Neural cell (in vitro differentiated cells): ENCODE measurements around the gene RAB4B. TPM values are rescaled to one million over a fixed set of nuclear protein-coding genes. Genes with fewer than 3 reads are reported as not detected.
"Not testable (repeated sequence)": the region's sequence is repeated elsewhere in the genome, so short reads cannot be mapped to it uniquely, and the experiment has no call there.

Source experiments
- H2AFZ ChIP-seq: fragments of 200-600, 300-800 bp; sonication (generic), shearing (Covaris generic); 2 replicates; pipeline ENCODE4 v1.6.0; 2014; ENCODE audit warnings: low read depth, mild to moderate bottlenecking, antibody characterized with exemption, low read length, moderate library complexity
- H3F3A ChIP-seq: fragments of 200-600 bp; shearing (Covaris generic); 2 replicates; pipeline ENCODE4 v1.6.1; 2016; ENCODE audit warnings: mild to moderate bottlenecking, moderate library complexity, mixed read lengths, antibody characterized with exemption, low read length; ENCODE audit not compliant: insufficient read depth, poor library complexity, severe bottlenecking
- H3K27ac ChIP-seq: fragments of 200-600, 300-800 bp; sonication (generic), shearing (Covaris generic); 2 replicates; pipeline ENCODE4 v1.5.1; 2014; ENCODE audit warnings: mild to moderate bottlenecking, low read length, moderate library complexity
- H3K27me3 ChIP-seq: fragments of 300-800, 200-600 bp; sonication (generic), shearing (Covaris generic); 2 replicates; pipeline ENCODE4 v1.6.0; 2014; ENCODE audit warnings: mild to moderate bottlenecking, low read depth, low read length, moderate library complexity; ENCODE audit not compliant: insufficient read depth
- H3K36me3 ChIP-seq: fragments of 300-800, 200-600 bp; sonication (generic), shearing (Covaris generic); 2 replicates; pipeline ENCODE4 v1.5.1; 2014; ENCODE audit warnings: mild to moderate bottlenecking, antibody characterized with exemption, low read length, moderate library complexity; ENCODE audit not compliant: insufficient read depth
- H3K4me2 ChIP-seq: fragments of 300-800, 200-600 bp; sonication (generic), shearing (Covaris generic); 2 replicates; pipeline ENCODE4 v1.6.0; 2014; ENCODE audit warnings: mild to moderate bottlenecking, low read length
- H3K4me3 ChIP-seq: fragments of 300-800, 200-600 bp; sonication (generic), shearing (Covaris generic); 2 replicates; pipeline ENCODE4 v1.5.1; 2014; ENCODE audit warnings: mild to moderate bottlenecking, low read length, moderate library complexity
- H3K79me2 ChIP-seq: fragments of 200-600 bp; shearing (Covaris generic); replicated peaks from 2 replicates; pipeline ENCODE4 v1.6.0; 2014; ENCODE audit warnings: mild to moderate bottlenecking, low read length, moderate library complexity; ENCODE audit not compliant: insufficient read depth
- H3K9ac ChIP-seq: fragments of 300-800, 200-600 bp; sonication (generic), shearing (Covaris generic); 2 replicates; pipeline ENCODE4 v1.6.1; 2016; ENCODE audit warnings: mild to moderate bottlenecking, low read length, mixed read lengths
- H3K9me2 ChIP-seq: fragments of 200-600 bp; shearing (Covaris generic); 2 replicates; pipeline ENCODE4 v1.6.1; 2016; ENCODE audit warnings: mild to moderate bottlenecking, low read length, mixed read lengths; ENCODE audit not compliant: insufficient read depth
- H3K9me3 ChIP-seq: fragments of 200-600, 300-800 bp; sonication (generic), shearing (Covaris generic); 2 replicates; pipeline ENCODE4 v1.6.1; 2016; ENCODE audit warnings: mild to moderate bottlenecking, mixed run types, low read length, moderate library complexity, mixed read lengths
- H4K20me1 ChIP-seq: fragments of 200-600 bp; shearing (Covaris generic); 2 replicates; pipeline ENCODE4 v1.6.1; 2016; ENCODE audit warnings: mild to moderate bottlenecking, mixed run types; ENCODE audit not compliant: insufficient read depth
- EP300 ChIP-seq: fragments of 450-650 bp; conservative IDR thresholded peaks from 2 replicates; pipeline ENCODE4 v1.6.1; 2014; ENCODE audit warnings: antibody characterized with exemption, mild to moderate bottlenecking, moderate library complexity; ENCODE audit not compliant: poor library complexity, severe bottlenecking
- POLR2AphosphoS5 ChIP-seq: IDR thresholded peaks from 2 replicates; pipeline ENCODE4 v1.6.1; 2012
- polyA plus RNA-seq: library from polyadenylated mRNA; depleted of rRNA; stranded (reverse); fragments of >200 nt; gene quantifications from 2 replicates; pipeline ENCODE4 v1.2.3, GENCODE V29; 2014
- TF ChIP-seq, protein P1 (sequence below): fragments of 450-650 bp; IDR thresholded peaks from 2 replicates; pipeline ENCODE4 v1.5.1; 2014; ENCODE audit warnings: antibody characterized with exemption, mild to moderate bottlenecking, moderate library complexity; ENCODE audit not compliant: poor library complexity, severe bottlenecking

RAB4B gene
- polyA plus RNA-seq, 1 donor from 2014 or later, result 66.0 TPM

DNA sequence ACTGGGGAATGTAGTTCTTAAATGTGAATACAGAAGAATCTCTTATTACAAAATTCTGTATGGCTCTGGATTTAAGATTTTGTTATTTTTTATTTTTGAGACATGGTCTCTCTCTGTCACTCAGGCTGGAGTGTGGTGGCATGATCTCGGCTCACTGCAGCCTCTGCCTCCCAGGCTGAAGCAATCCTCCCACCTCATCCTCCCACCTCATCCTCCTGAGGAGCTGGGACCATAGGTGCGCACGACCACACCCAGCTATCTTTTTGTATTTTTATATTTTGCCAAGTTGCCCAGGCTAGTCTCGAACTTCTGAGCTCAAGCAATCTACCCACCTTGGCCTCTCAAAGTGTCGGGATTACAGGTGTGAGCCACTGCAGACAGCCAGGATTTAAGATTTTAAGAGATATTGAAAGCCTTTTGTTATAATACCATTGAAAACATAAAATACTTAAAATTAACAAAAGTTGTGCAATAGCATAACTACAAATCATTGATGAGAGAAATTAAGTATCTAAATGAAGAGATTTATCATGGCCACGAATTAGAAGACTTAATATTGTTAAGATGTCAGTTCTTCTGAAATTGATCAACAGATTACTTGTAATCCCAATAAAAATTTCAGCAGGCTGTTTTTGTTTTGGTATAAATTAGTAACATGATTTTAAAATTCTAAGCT, 58.8 kb downstream of the RAB4B start (continued):
- TF ChIP-seq, protein P1, sequence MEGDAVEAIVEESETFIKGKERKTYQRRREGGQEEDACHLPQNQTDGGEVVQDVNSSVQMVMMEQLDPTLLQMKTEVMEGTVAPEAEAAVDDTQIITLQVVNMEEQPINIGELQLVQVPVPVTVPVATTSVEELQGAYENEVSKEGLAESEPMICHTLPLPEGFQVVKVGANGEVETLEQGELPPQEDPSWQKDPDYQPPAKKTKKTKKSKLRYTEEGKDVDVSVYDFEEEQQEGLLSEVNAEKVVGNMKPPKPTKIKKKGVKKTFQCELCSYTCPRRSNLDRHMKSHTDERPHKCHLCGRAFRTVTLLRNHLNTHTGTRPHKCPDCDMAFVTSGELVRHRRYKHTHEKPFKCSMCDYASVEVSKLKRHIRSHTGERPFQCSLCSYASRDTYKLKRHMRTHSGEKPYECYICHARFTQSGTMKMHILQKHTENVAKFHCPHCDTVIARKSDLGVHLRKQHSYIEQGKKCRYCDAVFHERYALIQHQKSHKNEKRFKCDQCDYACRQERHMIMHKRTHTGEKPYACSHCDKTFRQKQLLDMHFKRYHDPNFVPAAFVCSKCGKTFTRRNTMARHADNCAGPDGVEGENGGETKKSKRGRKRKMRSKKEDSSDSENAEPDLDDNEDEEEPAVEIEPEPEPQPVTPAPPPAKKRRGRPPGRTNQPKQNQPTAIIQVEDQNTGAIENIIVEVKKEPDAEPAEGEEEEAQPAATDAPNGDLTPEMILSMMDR, result no peak
- no peak for TF ChIP-seq EP300
- TF ChIP-seq POLR2AphosphoS5, result no peak

DNA sequence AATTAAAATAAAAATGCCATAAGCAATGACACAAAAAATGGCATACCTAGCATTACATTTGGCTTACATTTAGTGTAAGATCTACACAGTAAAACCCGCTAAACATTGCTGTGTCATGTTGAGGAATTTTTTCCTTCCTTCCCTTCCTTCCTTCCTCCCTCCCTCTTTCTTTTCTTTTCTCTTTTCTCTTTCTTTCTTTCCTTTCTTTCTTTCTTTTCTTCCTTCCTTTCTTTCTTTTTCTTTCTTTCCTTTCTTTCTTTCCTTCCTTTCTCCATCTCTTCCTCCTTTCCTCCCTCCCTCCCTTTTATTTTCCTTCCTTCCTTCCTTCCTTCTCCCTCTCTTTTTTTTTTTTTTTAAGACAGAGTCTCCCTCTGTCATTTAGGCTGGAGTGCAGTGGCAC, 60.4 kb downstream of the RAB4B start:
- not testable (repeated sequence) for H3K79me2 ChIP-seq, H3K27ac ChIP-seq, H3K9me3 ChIP-seq, H4K20me1 ChIP-seq, H2AFZ ChIP-seq, H3F3A ChIP-seq, H3K36me3 ChIP-seq, H3K9me2 ChIP-seq, H3K4me3 ChIP-seq, H3K9ac ChIP-seq, H3K4me2 ChIP-seq, H3K27me3 ChIP-seq

DNA sequence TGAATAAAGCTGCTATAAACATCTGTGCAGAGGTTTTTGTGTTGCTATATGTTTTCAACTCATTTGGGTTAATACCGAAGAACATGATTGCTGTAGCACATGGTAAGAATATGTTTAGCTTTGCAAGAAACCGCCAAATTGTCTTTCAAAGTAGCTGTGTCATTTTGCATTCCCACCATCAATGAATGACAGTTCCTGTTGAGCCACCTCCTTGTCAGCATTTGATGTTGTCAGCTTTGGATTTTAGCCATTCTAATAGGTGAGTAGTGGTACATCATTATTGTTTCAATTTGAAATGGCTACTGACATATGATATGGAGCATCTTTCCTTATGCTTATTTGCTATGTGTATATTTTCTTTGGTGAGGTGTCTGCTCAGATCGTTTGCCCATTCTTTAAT, 64.0 kb downstream of the RAB4B start:
- H3K79me2 ChIP-seq, H2AFZ ChIP-seq, H3K36me3 ChIP-seq, H3K9me3 ChIP-seq, H3K27me3 ChIP-seq, H3K9me2 ChIP-seq, H3K9ac ChIP-seq, H3K27ac ChIP-seq, H4K20me1 ChIP-seq, H3F3A ChIP-seq, H3K4me3 ChIP-seq, H3K4me2 ChIP-seq: not testable (repeated sequence)

DNA sequence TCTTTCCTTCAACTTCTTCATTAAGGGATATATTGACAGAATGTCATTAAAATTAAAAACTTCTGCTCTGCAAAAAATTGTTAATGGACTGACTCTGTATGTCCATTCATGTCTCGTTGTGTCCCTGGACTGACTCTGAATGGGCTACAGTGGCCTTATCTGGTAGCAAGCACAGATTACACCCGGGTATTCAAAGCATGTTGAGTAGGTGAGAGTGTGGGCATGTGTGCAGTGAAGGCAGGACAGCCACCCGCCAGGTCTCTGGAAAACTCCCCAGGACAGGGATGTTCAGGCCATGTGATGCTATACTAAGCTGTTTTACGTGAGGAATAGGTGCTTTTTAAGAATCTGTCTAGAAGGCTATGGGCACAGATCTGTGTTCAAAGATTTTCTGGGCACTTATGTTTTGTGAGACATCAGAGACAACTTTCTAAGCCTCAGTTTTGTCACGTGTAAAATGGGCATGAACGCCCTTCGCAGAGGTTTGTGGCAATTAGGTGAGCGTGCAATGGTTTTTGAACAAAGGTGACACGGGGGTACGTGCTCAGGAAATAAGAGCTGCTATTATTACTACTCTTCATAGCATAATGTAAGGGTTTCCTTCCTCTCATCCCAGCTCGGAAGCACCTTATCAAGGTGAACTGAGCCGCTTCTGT, 65.1 kb downstream of the RAB4B start:
- not testable (repeated sequence) for H3K9me2 ChIP-seq

DNA sequence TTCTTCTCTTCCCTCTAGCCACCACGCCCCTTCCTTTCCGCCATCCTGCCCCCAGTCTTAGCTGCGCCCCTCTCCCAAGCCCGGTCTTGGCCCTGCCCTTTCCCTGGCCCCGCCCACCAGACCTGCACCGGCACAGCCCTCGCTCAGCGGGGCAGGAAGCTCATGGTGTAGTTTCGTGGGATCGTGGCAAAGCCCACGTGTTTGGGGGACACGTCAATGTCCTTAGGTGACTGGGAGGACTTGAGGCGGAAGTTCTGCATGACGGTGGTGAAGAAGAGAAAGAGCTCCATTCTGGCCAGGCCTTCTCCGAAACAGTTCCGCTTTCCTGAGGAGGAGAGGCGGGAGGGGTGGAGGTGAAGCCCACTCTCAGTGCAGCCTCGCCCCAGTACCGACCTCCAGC, 65.6 kb downstream of the RAB4B start:
- not testable (repeated sequence) for H3K9me2 ChIP-seq, H2AFZ ChIP-seq, H3K27ac ChIP-seq, H4K20me1 ChIP-seq, H3K36me3 ChIP-seq, H3F3A ChIP-seq, H3K27me3 ChIP-seq, H3K4me3 ChIP-seq, H3K79me2 ChIP-seq, H3K4me2 ChIP-seq, H3K9ac ChIP-seq, H3K9me3 ChIP-seq

More for the DNA sequence above, 65.1 kb downstream of the RAB4B start:
- H3K27me3 ChIP-seq, H3K36me3 ChIP-seq, H4K20me1 ChIP-seq, H3K27ac ChIP-seq, H2AFZ ChIP-seq, H3K9ac ChIP-seq, H3K4me2 ChIP-seq, H3K79me2 ChIP-seq, H3F3A ChIP-seq, H3K9me3 ChIP-seq, H3K4me3 ChIP-seq: not testable (repeated sequence)

Other genes starting within 250 kb of the RAB4B start
- 3.8 and 6.3 TPM in 2 replicates for gene SHKBP1, start 201.4 kb upstream of the RAB4B start, polyA plus RNA-seq
- gene LTBP4, start 176.9 kb upstream of the RAB4B start, polyA plus RNA-seq, result 55.6 and 59.7 TPM in 2 replicates
- gene NUMBL, start 87.6 kb upstream of the RAB4B start, polyA plus RNA-seq, result 20.5 and 27.7 TPM in 2 replicates
- gene COQ8B, start 61.4 kb upstream of the RAB4B start, polyA plus RNA-seq, result 83.2 and 95.3 TPM in 2 replicates
- gene ITPKC, start 61.1 kb upstream of the RAB4B start, polyA plus RNA-seq, result 14.9 and 16.8 TPM in 2 replicates
- gene ACTMAP, start 27.8 kb upstream of the RAB4B start, polyA plus RNA-seq, result 1.0 TPM in 1 of 2 replicates, not detected in the other
- gene SNRPA, start 27.0 kb upstream of the RAB4B start, polyA plus RNA-seq, result 29.9 and 37.9 TPM in 2 replicates
- 1.8 and 4.0 TPM in 2 replicates for gene MIA, start 2.7 kb upstream of the RAB4B start, polyA plus RNA-seq
- 110 and 112 TPM in 2 replicates for gene EGLN2, start 20.9 kb downstream of the RAB4B start, polyA plus RNA-seq
- not detected in 2 replicates for gene CYP2A6, start 72.2 kb downstream of the RAB4B start, polyA plus RNA-seq
- not detected in 2 replicates for gene CYP2A7, start 104.0 kb downstream of the RAB4B start, polyA plus RNA-seq
- not detected in 2 replicates for gene CYP2B6, start 213.0 kb downstream of the RAB4B start, polyA plus RNA-seq